HCT116 (cell line): ENCODE data around the gene ZNF80. TPM values are rescaled to one million over a fixed set of nuclear protein-coding genes. Genes with fewer than 3 reads are reported as not detected.

Source experiments
- ATAC-seq: fragments of 200-7000 bp; cut with Tn5 transposase; 2 replicates; pipeline ENCODE4 v1.9.1; 2020; ENCODE audit warnings: mild to moderate bottlenecking, moderate library complexity
- BruUV-seq: library from RNA; stranded (reverse); fragments of 400-500 nt; replicated peaks from 2 replicates; lab custom pipeline; 2021; lab: Mats Ljungman, UMichigan
- CTCF ChIA-PET: fragments of 300-600 bp; sonication (Branson Sonifier 250); formaldehyde crosslinking; loops from one replicate; lab custom pipeline; 2021; ENCODE audit warnings: antibody characterized with exemption; lab: Charles Lee
- POLR2A ChIA-PET: fragments of 300-600, 350-600 bp; sonication (Branson Sonifier 250); formaldehyde crosslinking; loops from one replicate; lab custom pipeline; 2021; ENCODE audit warnings: antibody characterized with exemption; lab: Charles Lee
- RAD21 ChIA-PET, 2 experiments: fragments of 300-600 bp; sonication (Branson Sonifier 250); formaldehyde crosslinking; loops; one replicate each; lab custom pipeline; 2023; ENCODE audit warnings: low total read pairs in 2 of 2; ENCODE audit not compliant: uncharacterized antibody in 2 of 2, unreplicated experiment in 2 of 2, low non-redundant PET in 1 of 2; lab: Charles Lee
- DNase-seq: peaks from one replicate; pipeline ENCODE4 v3.0.0-alpha.2; 2010; ENCODE audit warnings: low read depth, low spot score
- H2AFZ ChIP-seq: fragments of 200-600 bp; shearing (Covaris generic), sonication (generic); 2 replicates; pipeline ENCODE4 v1.6.1; 2017; ENCODE audit warnings: low read depth, mixed run types, mixed read lengths, antibody characterized with exemption, low read length; ENCODE audit not compliant: poor library complexity, severe bottlenecking
- H3K27ac ChIP-seq: 2 replicates; pipeline ENCODE4 v1.5.1; 2012; ENCODE audit warnings: low read depth, low read length
- H3K27me3 ChIP-seq: fragments of 200-600 bp; sonication (generic); 2 replicates; pipeline ENCODE4 v1.6.1; 2016; ENCODE audit warnings: mixed run types, low read length, mixed read lengths; ENCODE audit not compliant: insufficient read depth
- H3K36me3 ChIP-seq, 2 experiments: fragments of 200-500 bp in 1 of 2; fragments of 200-600 bp in 1 of 2; sonication (Bioruptor generic) in 1 of 2; sonication (generic) in 1 of 2; 2 replicates each; pipeline versions ENCODE4 v1.5.1 to v1.6.1; 2014 to 2016; ENCODE audit warnings: low read length in 2 of 2, inconsistent platforms in 1 of 2, mixed read lengths in 1 of 2, mixed run types in 1 of 2; ENCODE audit not compliant: insufficient read depth in 2 of 2, control insufficient read depth in 1 of 2
- H3K4me1 ChIP-seq, 2 experiments: fragments of 200-600 bp in 1 of 2; sonication (generic) in 1 of 2; 2 replicates each; pipeline versions ENCODE4 v1.5.1 to v1.6.1; 2012 to 2017; ENCODE audit warnings: low read length in 2 of 2, inconsistent platforms in 1 of 2, mild to moderate bottlenecking in 1 of 2, mixed read lengths in 1 of 2, mixed run types in 1 of 2, moderate library complexity in 1 of 2; ENCODE audit not compliant: insufficient read depth in 2 of 2, control insufficient read depth in 1 of 2
- H3K4me2 ChIP-seq: fragments of 200-600 bp; sonication (generic); 2 replicates; pipeline ENCODE4 v1.6.1; 2017; ENCODE audit warnings: mixed run types, low read length, mixed read lengths
- H3K4me3 ChIP-seq, 2 experiments: fragments of 200-600 bp in 1 of 2; sonication (generic) in 1 of 2; replicated peaks in 1 of 2; 2 replicates each; pipeline ENCODE4 v1.5.1; 2011 to 2016; ENCODE audit warnings: low read length in 2 of 2, control low read depth in 1 of 2, low read depth in 1 of 2, mild to moderate bottlenecking in 1 of 2, mixed read lengths in 1 of 2, mixed run types in 1 of 2
- H3K79me2 ChIP-seq: fragments of 200-600 bp; sonication (generic); 2 replicates; pipeline ENCODE4 v1.6.1; 2017; ENCODE audit warnings: mild to moderate bottlenecking, mixed run types, low read length, moderate library complexity, mixed read lengths; ENCODE audit not compliant: insufficient read depth
- H3K9ac ChIP-seq: fragments of 200-600 bp; sonication (generic); 2 replicates; pipeline ENCODE4 v1.6.1; 2016; ENCODE audit warnings: low read length, mixed read lengths
- H3K9me2 ChIP-seq: fragments of 200-600 bp; sonication (generic), shearing (Covaris generic); 2 replicates; pipeline ENCODE4 v1.6.1; 2017; ENCODE audit warnings: mixed run types, mild to moderate bottlenecking, moderate library complexity; ENCODE audit not compliant: insufficient read depth
- H3K9me3 ChIP-seq, 2 experiments: fragments of 200-500 bp in 1 of 2; fragments of 200-600 bp in 1 of 2; sonication (Bioruptor generic) in 1 of 2; sonication (generic) in 1 of 2; 2 replicates each; pipeline ENCODE4 v1.6.1; 2014 to 2017; ENCODE audit warnings: low read length in 2 of 2, mixed read lengths in 2 of 2, inconsistent platforms in 1 of 2, low read depth in 1 of 2, mild to moderate bottlenecking in 1 of 2, mixed run types in 1 of 2, moderate library complexity in 1 of 2; ENCODE audit not compliant: control insufficient read depth in 1 of 2, insufficient read depth in 1 of 2
- H4K20me1 ChIP-seq: fragments of 200-600 bp; sonication (generic), shearing (Covaris generic); 2 replicates; pipeline ENCODE4 v1.6.1; 2017; ENCODE audit warnings: mixed run types, mild to moderate bottlenecking, moderate library complexity; ENCODE audit not compliant: insufficient read depth
- EGR1 ChIP-seq: IDR thresholded peaks from 2 replicates; pipeline ENCODE4 v1.6.1; 2012; ENCODE audit warnings: low read depth
- ELF1 ChIP-seq: IDR thresholded peaks from 2 replicates; pipeline ENCODE4 v1.6.1; 2012; ENCODE audit warnings: low read depth, borderline replicate concordance
- JUND ChIP-seq: IDR thresholded peaks from 2 replicates; pipeline ENCODE4 v1.6.1; 2012
- POLR2A ChIP-seq: IDR thresholded peaks from 2 replicates; pipeline ENCODE4 v1.7.0; 2011; ENCODE audit warnings: borderline replicate concordance; ENCODE audit not compliant: insufficient read depth, insufficient read length; ENCODE audit errors: extremely low read depth
- RAD21 ChIP-seq: IDR thresholded peaks from 2 replicates; pipeline ENCODE4 v1.6.1; 2012; ENCODE audit warnings: low read depth, mild to moderate bottlenecking
- SP1 ChIP-seq: IDR thresholded peaks from 2 replicates; pipeline ENCODE4 v1.6.1; 2012; ENCODE audit warnings: low read depth
- SRF ChIP-seq: IDR thresholded peaks from 2 replicates; pipeline ENCODE4 v1.6.1; 2012; ENCODE audit warnings: low read depth
- YY1 ChIP-seq: IDR thresholded peaks from 2 replicates; pipeline ENCODE4 v1.6.1; 2011; ENCODE audit warnings: low read length, low read depth, moderate library complexity, mild to moderate bottlenecking; ENCODE audit not compliant: insufficient replicate concordance; ENCODE audit errors: extremely low read depth
- ZBTB33 ChIP-seq: IDR thresholded peaks from 2 replicates; pipeline ENCODE4 v1.6.1; 2011; ENCODE audit warnings: mild to moderate bottlenecking, low read length, moderate library complexity; ENCODE audit not compliant: insufficient replicate concordance; ENCODE audit errors: extremely low read depth
- ZFX ChIP-seq: fragments of 450-650 bp; IDR thresholded peaks from 2 replicates; pipeline ENCODE4 v1.6.1; 2017
- ZNF274 ChIP-seq: fragments of 200-500 bp; sonication (Bioruptor generic); IDR thresholded peaks from 2 replicates; pipeline ENCODE4 v1.6.1; 2014; ENCODE audit warnings: mild to moderate bottlenecking, low read depth, low read length, inconsistent platforms
- intact Hi-C: fragments of 100-400 bp; cut with micrococcal nuclease; formaldehyde crosslinking; loops from 2 replicates; pipeline ENCODE4 v1.10.0; 2022
- total RNA-seq: library from RNA; stranded (reverse); gene quantifications from one replicate; pipeline ENCODE4 v1.2.1, GENCODE V29; 2021; ENCODE audit not compliant: unreplicated experiment

ZNF80 gene
- total RNA-seq, 1 experiment from 2014 or later = 0.12 TPM

GRCh38 chr3:114235431-114235830 is 1.9 kb downstream of the ZNF80 start:
- POLR2A ChIA-PET = no interaction called here
- RAD21 ChIA-PET = no interaction called here

GRCh38 chr3:114234745-114235144 is 2.6 kb downstream of the ZNF80 start:
- TF ChIP-seq SRF (no peak), JUND (no peak), ELF1 (no peak), ZFX (no peak), ZNF274 (no peak), SP1 (no peak), ZBTB33 (no peak), POLR2A (no peak), EGR1 (no peak)
- RAD21 ChIA-PET = no interaction called here
- Histone ChIP-seq H2AFZ (no peak overlapping the region), H3K79me2 (no peaks in the 10 kb centered on the region), H3K9me2 (no peaks in the 10 kb centered on the region), H3K4me3 (no peak overlapping the region), H4K20me1 (no peaks in the 10 kb centered on the region), H3K4me1 (no peaks in the 10 kb centered on the region), H3K4me2 (no peak overlapping the region), H3K27ac (no peak overlapping the region), H3K9me3 (no peaks in the 10 kb centered on the region), H3K36me3 (no peaks in the 10 kb centered on the region; a peak in 1 of 4 replicates), H3K9ac (no peak overlapping the region), H3K27me3 (no peaks in the 10 kb centered on the region)
- intact Hi-C loops = no loop called here
- POLR2A ChIA-PET = no interaction called here
- no peak for ATAC-seq
- DNase-seq = no peak
- CTCF ChIA-PET = no interaction called here
- BruUV-seq = no TSS peak

More at GRCh38 chr3:114235431-114235830, 1.9 kb downstream of the ZNF80 start:
- TF ChIP-seq ZNF274 = no peak
- no peak for TF ChIP-seq EGR1
- TF ChIP-seq RAD21 = no peak
- no peak for TF ChIP-seq POLR2A
- no peak for TF ChIP-seq SP1
- TF ChIP-seq YY1 = no peak
- DNase-seq = no peak
- Histone ChIP-seq H3K9me3 (no peaks in the 10 kb centered on the region), H3K9me2 (no peaks in the 10 kb centered on the region), H3K27ac (no peak overlapping the region), H3K27me3 (no peaks in the 10 kb centered on the region), H3K36me3 (no peaks in the 10 kb centered on the region; a peak in 1 of 4 replicates), H2AFZ (no peak overlapping the region), H3K79me2 (no peaks in the 10 kb centered on the region), H3K4me2 (no peak overlapping the region), H3K4me1 (no peaks in the 10 kb centered on the region), H3K9ac (no peak overlapping the region), H3K4me3 (no peak overlapping the region), H4K20me1 (no peaks in the 10 kb centered on the region)
- ATAC-seq = no peak
- intact Hi-C loops = no loop called here
- CTCF ChIA-PET = no interaction called here
- BruUV-seq = no TSS peak
